Measurements from ENCODE around the gene KCNJ11. TPM values are rescaled to one million over a fixed set of nuclear protein-coding genes. Genes with fewer than 3 reads are reported as not detected.

The KCNJ11 gene
- total and polyA plus RNA-seq, 2 donors (not counting 3 experiments of a cell fraction or from before 2014, with no cell fraction given): 0.04 TPM; not detected in 1

DNA sequence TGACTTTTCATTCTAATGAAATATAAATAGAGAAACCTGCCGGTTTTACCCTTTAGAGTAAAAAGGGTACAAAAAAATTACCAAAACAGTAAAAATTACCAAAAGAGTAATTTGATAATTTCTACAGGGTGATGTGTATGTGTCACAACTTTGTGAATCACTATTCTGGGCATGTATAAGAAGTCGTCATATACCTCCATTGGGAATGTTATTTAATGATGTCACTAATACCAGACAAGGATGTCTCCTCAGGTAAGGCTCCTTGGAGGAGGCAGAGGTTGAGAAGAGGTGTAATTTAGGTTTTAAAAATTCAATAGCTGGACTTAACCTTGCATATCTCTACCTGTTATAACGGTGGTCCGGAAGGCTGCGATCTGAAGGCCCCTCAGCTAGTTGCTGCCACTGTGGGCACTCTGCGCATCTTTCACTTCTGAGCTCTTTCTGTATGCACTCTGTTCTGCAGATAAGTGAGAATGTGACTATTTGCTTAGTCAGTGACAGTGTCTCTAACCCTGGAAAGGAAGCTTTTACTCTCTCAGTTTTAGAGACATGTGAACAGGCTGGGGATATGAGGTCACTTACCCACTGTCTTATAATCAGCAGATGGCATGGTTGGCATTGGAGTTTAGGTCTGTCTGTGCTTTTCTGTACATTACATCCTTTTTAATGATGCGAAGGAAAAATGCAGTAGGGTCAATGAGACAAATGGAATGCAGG, 37.8 kb downstream of the KCNJ11 start:
- ChIA-PET CTCF (interaction anchor here (0.6 kb wide), 1 partner anchor 83 kb away, joined by 3 read pairs; no protein-coding TSS in a partner anchor), POLR2A (interaction anchor here (0.6 kb wide), 1 partner anchor 141 kb away, joined by 5 read pairs; no protein-coding TSS in a partner anchor)
- H2AFZ ChIP-seq (ENCODE audit: low read depth, low read length): no peak overlapping the region
- H3K4me3 ChIP-seq (replicated peaks in 1 of 3; ENCODE audit: insufficient read depth in 1 of 3, low read depth in 1 of 3, low read length in 3 of 3): no peak overlapping the region
- H3K9me1 ChIP-seq (replicated peaks; ENCODE audit: control insufficient read depth, extremely low read depth, insufficient read depth, low read length): no peaks in the 10 kb centered on the region
- no peaks in the 10 kb centered on the region for H3K9me3 ChIP-seq (replicated peaks; ENCODE audit: control insufficient read depth, insufficient read depth, low read length)
- H3K27ac ChIP-seq (ENCODE audit: insufficient read depth, low read depth, low read length): no peak overlapping the region
- H3K36me3 ChIP-seq (ENCODE audit: control insufficient read depth in 2 of 2, extremely low read depth in 1 of 2, insufficient read depth in 2 of 2, low read length in 2 of 2): no peaks in the 10 kb centered on the region
- no peaks in the 10 kb centered on the region for H3K27me3 ChIP-seq (ENCODE audit: control insufficient read depth in 2 of 2, insufficient read depth in 2 of 2, low read length in 2 of 2)
- H3K79me2 ChIP-seq (ENCODE audit: control insufficient read depth, insufficient read depth, low read length): peaks cover 3% of the 10 kb centered on the region
- intact Hi-C loops (cut with micrococcal nuclease): loop anchor here (1.0 to 5.0 kb wide), 3 partner anchors 120 to 1042 kb away; partner anchors contain the start of gene LDHA
- H3K4me1 ChIP-seq (ENCODE audit: control insufficient read depth, extremely low read depth, insufficient read depth, low read length): peaks cover 16% of the 10 kb centered on the region
- TF ChIP-seq GATA2 (IDR thresholded peaks at IDR 0.05; ENCODE audit: insufficient read depth, insufficient read length, low read depth, low read length) (no peak), POLR2AphosphoS5 (IDR thresholded peaks at IDR 0.05; ENCODE audit: insufficient read depth, low read depth, low read length) (no peak), JUN (IDR thresholded peaks at IDR 0.05; ENCODE audit: borderline replicate concordance, insufficient read depth, insufficient read length, low read depth) (no peak), EZH2 (IDR thresholded peaks at IDR 0.05; ENCODE audit: borderline replicate concordance, low read depth, low read length, severe bottlenecking) (no peak), MYC (IDR thresholded peaks at IDR 0.05; ENCODE audit: low read depth, low read length) (no peak), MAX (IDR thresholded peaks at IDR 0.05; ENCODE audit: insufficient read depth, insufficient read length) (no peak), FOS (IDR thresholded peaks at IDR 0.05; ENCODE audit: borderline replicate concordance, insufficient read depth, low read length) (no peak), CTCF (IDR thresholded peaks at IDR 0.05; ENCODE audit: extremely low read depth in 1 of 2, insufficient read depth in 1 of 2, low read depth in 1 of 2, low read length in 2 of 2) (no peak), POLR2A (IDR thresholded peaks at IDR 0.05; ENCODE audit: low read depth, low read length) (no peak)
- FAIRE-seq (no peak), DNase-seq (ENCODE audit: low read depth, low spot score) (no peak)
- dilution Hi-C loops (cut with MboI; ENCODE audit: extremely low pct_ligation_motif_present, low sequenced_read_pairs): no loop called here
- H3K4me2 ChIP-seq (ENCODE audit: insufficient read depth, low read length): peak overlapping the region; percentile 97
- no peak overlapping the region for H3K9ac ChIP-seq (replicated peaks; ENCODE audit: extremely low read depth, insufficient read depth, low read length)
- H4K20me1 ChIP-seq (replicated peaks; ENCODE audit: control insufficient read depth, extremely low read depth, insufficient read depth, low read length): no peaks in the 10 kb centered on the region
- no TSS peak for BruUV-seq (replicated peaks)

All from endothelial cell of umbilical vein (primary cell).